DMS153 treated with DMSO at 0.1 percent for 48 hours (cell line): ENCODE results near the gene TMEM239.
"Not testable (repeated sequence)": the region's sequence is repeated elsewhere in the genome, so short reads cannot be mapped to it uniquely, and the experiment has no call there.

ENCODE experiments used
- DNase-seq: peaks from one replicate; lab custom pipeline; 2025; ENCODE audit not compliant: unreplicated experiment; lab: John Stamatoyannopoulos, UW

The TMEM239 gene

DNA sequence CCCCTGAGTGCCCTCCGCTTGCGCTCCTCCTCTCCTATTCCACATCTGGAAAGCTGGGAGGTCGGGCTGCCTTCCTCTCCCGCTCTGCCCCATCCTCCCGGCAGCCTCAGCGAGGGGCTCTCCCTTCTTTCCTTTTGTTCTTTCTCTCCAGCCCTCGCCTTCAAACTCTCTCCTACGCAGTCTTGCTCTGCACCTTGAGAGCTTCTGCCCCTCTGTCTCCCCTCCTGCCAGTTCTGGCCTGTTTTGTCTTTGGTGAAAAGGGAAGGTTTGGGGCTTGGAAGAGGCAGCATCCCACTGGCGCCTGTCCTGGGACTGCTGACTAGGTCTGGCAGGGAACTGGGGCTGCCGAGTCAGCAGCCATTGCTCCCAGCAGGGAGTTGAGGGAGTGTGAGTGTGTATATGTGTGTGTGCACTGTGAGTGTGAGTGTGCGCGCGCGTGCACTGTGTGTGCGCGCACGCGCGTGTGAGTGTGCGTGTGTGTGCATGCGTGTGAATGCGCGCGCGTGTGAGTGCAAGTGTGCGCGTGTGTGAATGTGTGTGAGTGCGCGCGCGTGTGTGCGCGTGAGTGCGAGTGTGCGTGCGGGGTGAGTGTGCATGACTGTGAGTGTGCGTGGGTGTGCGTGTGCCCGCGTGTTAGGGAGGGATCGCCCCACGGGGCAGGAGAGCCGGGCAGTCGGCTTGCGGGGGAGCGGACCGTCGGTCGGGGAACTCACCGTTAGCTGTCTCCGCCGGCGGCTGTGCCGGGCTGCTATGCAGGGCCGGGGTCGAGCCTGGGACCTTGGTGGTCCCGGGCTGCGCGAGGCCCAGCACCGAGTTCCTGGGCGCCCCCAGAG is 16.3 kb upstream of the TMEM239 start:
- DNase-seq, result no peak

DNA sequence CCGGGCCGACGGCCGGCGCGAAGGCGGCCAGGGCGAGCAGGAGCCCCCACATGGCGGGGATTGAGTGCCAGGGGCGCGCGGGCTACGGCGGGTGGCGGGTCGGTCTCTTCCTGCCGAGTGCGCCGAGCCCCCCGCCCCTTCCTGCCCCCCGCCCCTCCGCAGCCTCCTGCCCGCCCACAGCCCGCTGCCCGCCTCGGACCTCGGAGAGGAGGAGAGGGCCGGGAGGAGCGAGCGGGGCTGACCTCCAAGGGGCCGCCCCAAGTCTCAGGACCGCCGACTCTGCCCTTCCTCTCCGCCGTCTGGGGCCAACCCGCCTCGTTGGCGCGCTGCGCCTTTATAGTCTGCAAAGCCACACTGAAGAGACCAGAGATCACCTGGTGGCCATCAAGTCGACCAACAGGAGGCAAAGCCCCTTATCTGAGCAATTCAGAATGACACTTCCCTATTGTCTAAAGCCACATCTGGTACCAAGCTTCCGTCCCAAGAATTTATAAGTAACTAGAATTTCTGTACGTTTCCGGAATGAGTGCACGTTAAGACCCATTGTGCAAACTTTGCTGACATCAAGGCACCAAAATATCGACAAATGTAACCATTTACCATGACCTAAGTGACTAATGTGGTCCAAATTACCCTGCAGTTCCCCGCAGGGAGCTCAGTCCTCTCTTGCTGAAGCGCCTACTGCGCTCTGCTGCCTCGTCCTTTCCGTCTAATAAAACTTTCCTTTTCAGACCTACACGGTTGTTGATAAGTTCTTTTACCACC is 15.5 kb upstream of the TMEM239 start, which contains the start of gene CPXM1:
TSS of gene CPXM1 (minus strand) at position 107 of the 765 bp plus-strand sequence. CDS start at position 52, 55 bp downstream.
- no peak for DNase-seq

DNA sequence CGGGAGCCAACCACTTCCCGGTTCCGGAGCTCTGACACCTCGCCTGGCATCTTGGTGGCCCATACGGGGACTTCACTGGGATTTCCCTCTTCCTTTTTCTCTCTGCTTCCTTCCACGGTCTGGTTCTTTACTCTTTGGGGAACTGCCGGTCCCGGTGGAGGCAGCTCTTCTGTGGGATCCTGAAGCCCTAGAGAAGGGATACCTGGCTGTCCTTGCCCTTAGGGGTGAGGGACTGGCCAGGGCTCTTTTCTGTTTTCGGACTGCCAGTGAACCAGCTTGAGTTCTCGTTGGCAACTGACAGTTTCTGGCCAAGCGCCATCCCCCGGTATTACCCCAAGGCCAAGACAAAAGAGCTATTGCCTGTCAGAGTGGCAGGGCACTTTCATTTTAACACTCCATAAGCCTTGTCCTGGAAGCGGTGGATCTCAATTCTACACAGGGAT is 14.9 kb upstream of the TMEM239 start:
- no peak for DNase-seq

DNA sequence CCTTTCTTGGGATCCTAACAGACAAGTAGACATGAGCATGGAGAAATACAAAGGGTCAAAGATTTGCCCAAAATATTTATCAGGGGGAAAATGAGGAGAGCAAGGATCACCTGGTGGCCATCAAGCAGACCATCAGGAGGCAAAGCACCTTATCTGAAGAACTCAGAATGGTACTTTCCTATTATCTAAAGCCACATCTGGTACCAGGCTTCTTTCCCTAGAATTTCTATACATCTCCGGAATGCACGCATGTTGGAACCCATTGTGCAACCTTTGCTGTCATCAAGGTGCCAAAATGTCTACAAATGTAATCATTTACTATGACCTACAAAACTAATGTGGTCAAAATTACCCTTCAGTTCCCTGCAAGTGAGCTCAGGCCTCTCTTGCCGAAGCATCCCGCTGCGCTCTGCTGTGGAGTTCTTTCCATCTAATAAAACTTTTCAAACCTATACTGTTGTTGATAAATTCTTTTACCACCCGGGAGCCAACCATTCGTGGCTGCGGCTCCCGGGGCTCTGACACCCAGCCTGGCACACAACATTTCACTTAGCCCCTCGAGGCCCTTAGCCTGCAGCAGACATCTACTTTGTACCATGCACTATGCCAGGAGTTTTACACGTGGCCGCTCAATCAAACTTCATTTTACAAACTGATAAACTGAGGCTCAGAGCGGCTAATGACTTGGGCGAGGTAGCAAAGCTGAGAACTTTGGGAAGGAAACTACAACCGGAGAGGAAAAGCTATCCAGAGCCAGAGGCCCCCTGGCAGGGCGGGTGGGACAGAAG is 11.9 kb upstream of the TMEM239 start:
- no peak for DNase-seq

DNA sequence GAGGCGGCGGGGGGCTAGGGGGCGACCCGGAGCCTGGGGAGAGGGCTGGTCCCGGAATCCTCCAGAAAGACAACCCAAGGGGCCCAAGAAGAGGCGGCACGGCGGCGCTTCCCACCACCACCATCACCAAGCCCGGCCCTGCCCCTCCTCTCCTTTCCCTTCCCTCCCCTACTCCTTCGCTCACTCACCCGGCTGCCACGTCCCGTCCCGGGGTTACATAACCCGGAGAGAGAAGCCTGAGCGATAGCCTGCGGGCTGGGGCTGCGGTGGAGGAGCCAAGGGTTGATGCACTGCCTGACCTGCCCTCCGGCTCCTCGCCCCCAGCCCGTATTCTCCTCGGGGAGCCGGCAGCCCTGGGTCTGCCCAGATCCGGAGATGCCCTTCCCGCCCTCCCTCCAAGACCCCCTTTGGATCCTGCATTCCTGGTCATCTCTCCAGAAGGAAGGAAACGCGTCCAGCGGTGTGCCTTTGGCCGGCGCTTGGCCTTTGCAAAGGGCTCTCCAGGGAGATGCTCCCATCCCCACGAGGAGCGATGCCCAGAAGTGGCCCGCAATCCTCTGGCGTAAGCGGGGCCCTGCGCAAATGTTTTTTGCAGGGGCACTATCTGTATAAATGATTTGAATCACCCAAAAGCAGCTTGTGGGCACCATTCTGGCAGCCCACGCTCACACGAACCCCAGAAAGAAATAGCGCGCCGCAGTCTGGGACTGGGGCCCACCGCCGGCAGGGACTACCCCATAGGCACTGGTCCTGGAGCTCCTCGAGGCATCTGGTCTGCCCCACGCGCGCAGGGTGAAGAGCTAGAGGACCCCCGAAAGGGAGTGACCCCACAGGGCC is 11.1 kb upstream of the TMEM239 start:
- DNase-seq, result no peak

DNA sequence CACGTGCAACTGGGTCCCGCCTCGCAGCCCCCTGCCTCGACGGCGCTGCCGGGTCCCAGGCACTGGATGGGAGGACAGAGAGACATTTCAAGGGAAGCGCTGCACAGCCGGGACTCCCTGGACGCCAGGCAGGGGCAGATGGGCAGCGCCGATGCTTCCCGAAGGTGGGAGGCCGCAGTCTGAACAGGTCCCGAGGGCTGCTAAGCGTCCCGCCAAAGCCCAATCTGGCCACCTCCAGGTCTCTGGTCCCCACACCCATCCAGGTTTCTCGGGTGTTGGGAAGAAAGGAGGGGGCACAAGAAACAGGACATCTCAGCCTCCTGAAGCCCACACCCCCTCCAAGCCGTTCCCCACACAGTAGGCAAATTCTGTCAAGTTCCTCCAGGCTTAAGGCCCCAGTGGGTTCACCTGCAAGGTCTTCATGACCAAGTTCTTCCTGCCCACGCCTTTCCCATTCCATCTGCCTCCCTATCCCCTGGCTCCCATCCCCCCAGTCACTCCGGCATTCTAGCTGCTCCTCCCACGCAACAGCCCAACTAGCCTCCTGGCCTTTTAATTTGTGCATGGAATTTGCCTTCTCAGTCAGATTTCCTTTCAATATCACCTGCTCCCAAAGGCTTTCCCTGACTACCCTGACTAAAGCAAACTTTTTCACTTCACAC is 10.3 kb upstream of the TMEM239 start:
- DNase-seq, result no peak

DNA sequence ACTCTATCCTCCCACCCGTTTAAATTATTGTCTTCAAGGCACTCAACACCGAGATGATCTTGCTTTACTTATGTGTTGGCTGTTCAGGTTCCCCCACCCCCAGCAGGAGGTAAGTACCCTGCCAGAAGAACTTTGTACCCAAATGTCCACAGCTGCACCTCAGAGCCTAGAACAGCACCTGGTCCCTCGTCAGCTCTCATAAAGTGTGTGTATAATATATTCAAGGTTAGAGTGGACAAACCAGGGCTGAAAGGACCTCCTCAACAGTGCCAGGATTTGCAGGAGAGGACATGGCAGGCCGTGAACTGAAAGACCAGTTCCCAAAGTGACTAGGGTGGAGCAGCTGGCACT is 9.8 kb upstream of the TMEM239 start:
- DNase-seq, result no peak

DNA sequence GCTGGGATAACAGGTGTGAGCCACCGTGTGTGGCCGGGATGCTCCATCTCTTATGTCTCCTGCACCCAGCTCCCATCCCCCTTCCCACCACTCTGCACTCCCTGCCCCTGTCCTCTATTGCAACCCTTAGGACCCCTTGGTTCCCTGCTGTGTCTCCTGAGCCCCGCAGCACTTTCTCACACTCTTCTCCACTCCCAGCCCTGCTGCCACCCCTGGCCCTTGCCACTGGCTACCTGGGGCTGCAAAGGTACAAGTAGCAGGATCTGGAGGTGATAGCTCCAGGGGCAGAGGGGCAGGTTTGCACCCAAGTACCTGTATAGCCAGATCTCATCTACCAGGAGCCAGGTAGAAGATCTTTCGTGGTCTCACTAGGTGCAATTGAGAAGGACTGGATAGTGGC is 9.1 kb upstream of the TMEM239 start:
- DNase-seq, result no peak

DNA sequence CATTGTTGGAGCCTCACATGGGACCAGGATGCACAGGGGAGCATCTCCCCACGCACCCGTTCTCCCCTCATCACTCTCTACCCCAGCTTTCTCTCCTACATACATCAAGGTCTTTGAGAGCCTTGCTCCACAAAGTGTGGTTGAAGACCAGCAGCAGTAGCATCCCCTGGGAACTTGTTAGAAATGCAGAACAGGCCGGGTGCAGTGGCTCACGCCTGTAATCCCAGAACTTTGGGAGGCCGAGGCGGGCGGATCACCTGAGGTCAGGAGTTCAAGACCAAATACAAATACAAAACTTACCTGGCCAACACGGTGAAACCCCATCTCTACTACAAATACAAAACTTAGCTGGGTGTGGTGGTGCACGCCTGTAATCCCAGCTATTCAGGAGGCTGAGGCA is 8.2 kb upstream of the TMEM239 start:
- not testable (repeated sequence) for DNase-seq

DNA sequence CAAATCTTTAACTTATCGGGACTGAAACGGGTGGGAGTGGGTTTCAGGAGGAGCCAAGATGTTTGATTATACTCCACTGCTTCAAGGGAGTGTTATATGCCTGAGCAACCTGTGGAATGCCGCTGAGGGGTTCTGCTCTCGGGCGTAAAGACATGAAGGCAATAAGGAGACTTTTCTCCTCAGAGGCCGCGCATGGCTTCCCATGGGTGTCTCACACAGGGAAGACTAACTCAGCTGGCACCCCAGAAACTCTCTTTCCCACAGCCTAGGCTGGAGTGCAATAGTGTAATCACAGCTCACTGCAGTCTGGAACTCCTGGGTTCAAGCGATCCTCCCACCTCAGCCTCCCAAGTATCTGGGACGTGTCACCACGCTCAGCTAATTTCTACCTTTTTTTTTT is 6.5 kb upstream of the TMEM239 start:
- DNase-seq, result no peak

DNA sequence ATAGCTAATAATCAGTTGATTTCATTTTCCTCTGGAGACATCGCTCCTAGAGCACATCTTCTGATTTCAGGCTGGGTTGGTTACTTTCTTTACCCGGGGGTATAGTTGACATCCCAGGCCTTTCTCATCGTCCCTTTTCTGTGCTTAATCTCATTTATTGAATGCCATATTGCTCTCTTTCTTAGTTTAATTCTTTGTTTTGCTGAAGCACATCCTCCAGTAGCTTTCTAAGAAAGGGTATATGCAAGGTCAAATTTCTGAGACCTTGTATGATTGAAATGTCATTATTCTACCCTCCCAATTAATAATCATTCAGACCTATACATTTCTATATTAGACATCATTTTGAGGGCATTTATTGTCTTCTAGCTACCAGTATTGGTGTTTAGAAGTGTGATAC is 4.0 kb upstream of the TMEM239 start:
- DNase-seq, result no peak

DNA sequence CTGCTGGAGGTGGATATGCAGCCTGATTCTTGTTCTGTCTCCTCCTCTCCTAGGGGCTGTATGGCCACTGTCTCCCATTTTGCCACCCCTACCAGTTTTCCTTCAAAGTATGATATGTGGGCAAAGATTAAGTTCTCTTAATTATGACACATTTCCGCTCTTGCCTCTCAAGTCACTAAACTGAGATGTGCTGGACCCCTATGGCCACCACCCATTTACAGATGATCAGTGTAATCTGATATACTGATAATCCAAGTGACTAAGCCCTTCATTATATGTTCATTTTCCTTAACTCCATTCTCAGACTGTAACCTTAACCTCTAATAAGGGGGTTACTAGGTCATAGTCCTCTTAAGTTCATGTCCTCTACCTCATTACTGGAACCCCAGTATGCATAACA is 2.1 kb upstream of the TMEM239 start:
- DNase-seq, result no peak

DNA sequence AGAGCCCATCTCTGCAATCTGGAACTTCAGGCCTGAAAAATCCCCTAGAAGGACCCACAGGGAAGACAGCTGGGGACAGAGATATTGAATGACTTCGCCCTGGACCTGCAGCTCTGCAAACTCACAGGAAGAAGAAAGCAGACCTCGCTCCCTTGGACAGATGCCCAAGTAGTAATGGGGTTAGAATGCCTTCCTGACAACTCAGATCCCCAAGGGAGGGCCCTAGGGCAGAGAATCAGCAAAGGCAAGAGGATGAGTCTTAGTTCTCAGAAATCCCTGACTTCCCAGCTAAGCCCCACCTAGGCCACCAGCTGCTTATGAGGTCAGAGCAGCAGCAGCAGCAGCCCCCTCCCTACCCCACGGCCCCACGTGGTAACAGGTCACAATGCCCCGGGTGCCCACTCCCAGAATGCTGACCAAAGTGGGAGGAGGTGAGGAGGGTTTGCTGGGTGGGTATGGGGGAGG is 1.5 kb upstream of the TMEM239 start, which contains the start of gene C20orf141:
TSS of gene C20orf141 (plus strand) at position 401 of the 465 bp plus-strand sequence. CDS start 198 bp downstream, outside the sequence.
- no peak for DNase-seq

DNA sequence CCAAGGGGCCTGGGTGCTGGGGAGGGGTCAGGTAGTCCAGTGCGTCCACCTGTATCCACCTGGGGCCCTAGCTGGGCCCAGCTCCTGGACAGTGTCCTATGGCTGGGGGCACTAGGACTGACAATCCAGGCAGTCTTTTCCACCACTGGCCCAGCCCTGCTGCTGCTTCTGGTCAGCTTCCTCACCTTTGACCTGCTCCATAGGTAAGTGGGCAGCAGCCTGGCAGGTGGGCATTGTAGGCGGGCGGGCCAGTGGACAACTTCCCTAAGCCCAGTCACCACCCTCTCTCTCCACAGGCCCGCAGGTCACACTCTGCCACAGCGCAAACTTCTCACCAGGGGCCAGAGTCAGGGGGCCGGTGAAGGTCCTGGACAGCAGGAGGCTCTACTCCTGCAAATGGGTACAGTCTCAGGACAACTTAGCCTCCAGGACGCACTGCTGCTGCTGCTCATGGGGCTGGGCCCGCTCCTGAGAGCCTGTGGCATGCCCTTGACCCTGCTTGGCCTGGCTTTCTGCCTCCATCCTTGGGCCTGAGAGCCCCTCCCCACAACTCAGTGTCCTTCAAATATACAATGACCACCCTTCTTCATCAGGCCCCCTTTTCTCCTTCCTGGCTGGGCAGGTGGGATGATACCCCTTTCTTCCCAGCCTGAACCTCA is 793 bp upstream of the TMEM239 start:
- DNase-seq, result no peak

DNA sequence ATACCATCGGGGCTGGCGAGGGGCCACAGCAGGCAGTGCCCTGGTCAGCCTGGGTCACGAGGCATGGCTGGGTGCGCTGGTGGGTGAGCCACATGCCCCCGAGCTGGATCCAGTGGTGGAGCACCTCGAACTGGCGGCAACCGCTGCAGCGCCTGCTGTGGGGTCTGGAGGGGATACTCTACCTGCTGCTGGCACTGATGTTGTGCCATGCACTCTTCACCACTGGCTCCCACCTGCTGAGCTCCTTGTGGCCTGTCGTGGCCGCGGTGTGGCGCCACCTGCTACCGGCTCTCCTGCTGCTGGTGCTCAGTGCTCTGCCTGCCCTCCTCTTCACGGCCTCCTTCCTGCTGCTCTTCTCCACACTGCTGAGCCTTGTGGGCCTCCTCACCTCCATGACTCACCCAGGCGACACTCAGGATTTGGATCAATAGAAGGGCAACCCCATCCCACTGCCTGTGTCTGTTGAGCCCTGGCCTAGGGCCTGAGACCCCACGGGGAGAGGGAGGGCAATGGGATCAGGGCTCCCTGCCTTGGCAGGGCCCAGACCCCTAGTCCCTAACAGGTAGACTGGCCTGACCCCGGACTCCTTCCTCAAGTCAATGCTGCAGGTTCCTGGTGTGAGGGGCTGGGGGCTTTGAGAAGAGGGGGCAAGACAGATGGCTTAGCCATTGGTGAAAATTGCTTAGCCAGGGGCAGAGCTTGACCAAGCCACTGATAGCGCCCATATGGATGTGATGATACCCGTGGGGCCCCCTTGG is 598 bp downstream of the TMEM239 start:
- DNase-seq, result no peak

DNA sequence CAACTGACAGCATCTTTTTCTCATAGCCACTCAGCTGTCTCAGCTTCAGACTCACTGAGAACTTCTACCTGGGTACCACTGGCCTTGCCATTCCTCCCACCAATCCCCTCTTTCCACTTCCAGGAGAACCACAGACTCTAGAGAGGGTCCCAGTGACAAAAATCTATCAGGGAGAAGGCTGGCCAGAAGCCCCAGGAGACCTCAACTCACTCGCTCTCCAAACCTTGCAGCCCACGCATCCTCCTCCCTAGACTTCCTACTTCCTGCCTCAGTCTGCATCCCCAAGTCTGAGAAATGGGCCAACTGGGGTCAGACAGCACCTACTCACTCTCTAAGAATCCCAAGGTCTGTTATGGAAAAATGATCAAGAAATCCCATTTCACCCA is 1.2 kb downstream of the TMEM239 start:
- DNase-seq, result no peak

DNA sequence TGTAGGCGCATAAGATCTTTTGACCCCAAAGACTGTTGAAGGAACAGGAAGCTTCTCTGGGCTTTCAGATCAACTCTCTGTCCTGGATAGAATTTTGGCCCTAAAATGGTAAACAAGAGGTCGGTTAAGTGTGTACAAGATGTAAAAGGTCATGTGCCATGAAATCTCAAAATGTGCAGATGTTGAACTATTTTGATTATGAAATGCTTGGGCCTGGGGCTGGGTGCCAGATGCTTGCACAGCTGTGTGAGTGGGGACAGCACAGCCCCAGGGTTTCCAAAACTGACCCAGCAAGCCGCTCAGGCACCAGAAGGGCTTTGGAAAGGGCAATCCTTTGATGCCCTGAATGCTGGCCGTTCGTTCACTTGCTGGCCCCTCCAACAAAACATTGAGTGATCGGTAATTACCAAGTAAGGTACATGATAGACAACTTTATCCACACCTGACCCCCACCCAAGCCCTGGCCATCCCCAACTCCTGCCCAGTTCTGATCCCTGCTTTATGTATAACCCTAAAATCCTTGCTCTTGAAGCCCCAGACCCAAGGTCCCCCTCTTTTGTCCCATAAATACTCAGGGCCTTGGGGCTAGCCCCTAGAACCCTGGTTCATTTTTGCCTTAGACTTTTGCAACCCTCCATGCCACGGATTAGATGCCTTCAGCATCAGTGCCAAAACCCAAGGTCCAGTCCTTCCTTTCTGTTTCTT is 1.9 kb downstream of the TMEM239 start:
- DNase-seq, result no peak
